ENCODE data around the gene FOXA1. TPM values are rescaled to one million over a fixed set of nuclear protein-coding genes. Genes with fewer than 3 reads are reported as not detected.
A peak's percentile ranks its signal among the peaks of the same experiment; 100 is the strongest.

The FOXA1 gene
- 10 to 100 TPM in 3 of 4 donors, 1 to 10 TPM in 1; 7.4 to 24.6 (median 21.4) TPM for total RNA-seq

- peak in 1 of 2 donors; percentile 38 for TF ChIP-seq POLR2A (IDR thresholded peaks at IDR 0.05)
- peak in 2 of 6 experiments; percentile 14 to 28 for TF ChIP-seq CTCF (IDR thresholded peaks at IDR 0.05)
- Histone ChIP-seq H3K36me3 (no peaks in the 10 kb centered on the region), H3K27ac (peak within 1 kb of the TSS in 3 of 4 donors; percentile 83 to 96 (median 94)), H3K9me3 (peaks cover 0 to 7% (median 0%) of the 10 kb centered on the region in 4 donors), H3K4me3 (peak within 1 kb of the TSS; percentile 15 to 70 (median 47)), H3K27me3 (peaks cover 0 to 48% of the 10 kb centered on the region in 2 donors), H3K4me1 (peaks cover 0 to 39% (median 0%) of the 10 kb centered on the region in 4 donors)
- DNase-seq, result peak in 2 of 3 donors; percentile 58 to 84
These were observed at the start of gene FOXA1, which contains the start of gene TTC6 for GRCh38 chr14:37594971-37595808. FOXA1 (minus strand) TSS chr14:37595249; CDS start chr14:37594972, 277 bp downstream. TTC6 (plus strand) TSS chr14:37595629; CDS start chr14:37622065, 26,436 bp downstream.

GRCh38 chr14:37643701-37644100, 48.7 kb upstream of the FOXA1 start:
- Histone ChIP-seq H3K27ac (no peak overlapping the region), H3K36me3 (no peaks in the 10 kb centered on the region), H3K4me3 (no peak overlapping the region), H3K27me3 (no peaks in the 10 kb centered on the region), H3K9me3 (no peaks in the 10 kb centered on the region), H3K4me1 (no peaks in the 10 kb centered on the region)
- DNase-seq, result no peak
- TF ChIP-seq POLR2A (IDR thresholded peaks at IDR 0.05) (no peak), CTCF (IDR thresholded peaks at IDR 0.05) (no peak)

- Histone ChIP-seq H3K9me3 (no peaks in the 10 kb centered on the region), H3K4me1 (no peaks in the 10 kb centered on the region), H3K36me3 (no peaks in the 10 kb centered on the region), H3K27ac (no peak overlapping the region), H3K27me3 (no peaks in the 10 kb centered on the region), H3K4me3 (no peak overlapping the region)
- no peak for DNase-seq
- no peak for TF ChIP-seq CTCF (IDR thresholded peaks at IDR 0.05)
- TF ChIP-seq POLR2A (IDR thresholded peaks at IDR 0.05), result no peak
These were observed 47.1 kb upstream of the FOXA1 start for GRCh38 chr14:37642125-37642524.

- no peak for DNase-seq
- H3K4me1 ChIP-seq, result no peaks in the 10 kb centered on the region
- no peaks in the 10 kb centered on the region for H3K27me3 ChIP-seq
- no peaks in the 10 kb centered on the region for H3K9me3 ChIP-seq
- TF ChIP-seq POLR2A (IDR thresholded peaks at IDR 0.05) (no peak), CTCF (IDR thresholded peaks at IDR 0.05) (no peak)
- H3K4me3 ChIP-seq, result no peak overlapping the region
- H3K27ac ChIP-seq, result no peak overlapping the region
- no peaks in the 10 kb centered on the region for H3K36me3 ChIP-seq
These were observed 46.1 kb upstream of the FOXA1 start for GRCh38 chr14:37641117-37641516.

GRCh38 chr14:37638599-37638998, 43.5 kb upstream of the FOXA1 start:
- no peak for TF ChIP-seq POLR2A (IDR thresholded peaks at IDR 0.05)
- TF ChIP-seq CTCF (IDR thresholded peaks at IDR 0.05), result no peak

More at GRCh38 chr14:37638599-37638998, 43.5 kb upstream of the FOXA1 start:
- Histone ChIP-seq H3K36me3 (no peaks in the 10 kb centered on the region), H3K4me3 (no peak overlapping the region), H3K27ac (no peak overlapping the region), H3K4me1 (no peaks in the 10 kb centered on the region), H3K27me3 (no peaks in the 10 kb centered on the region), H3K9me3 (no peaks in the 10 kb centered on the region)
- no peak for DNase-seq
